ENCODE results near the gene OR2A5.

Gene OR2A5

GRCh38 chr7:144018065-144018464, 30.7 kb upstream of the OR2A5 start:
- TF ChIP-seq ZBTB7A (IDR thresholded peaks at IDR 0.05; ENCODE audit: low read depth) (no peak), EP300 (IDR thresholded peaks at IDR 0.05; ENCODE audit: borderline replicate concordance) (no peak), TAF1 (IDR thresholded peaks at IDR 0.05; ENCODE audit: low read depth) (no peak), FOXM1 (IDR thresholded peaks at IDR 0.05; ENCODE audit: borderline replicate concordance, low read depth) (no peak), NFIC (IDR thresholded peaks at IDR 0.05) (no peak)
- TF ChIP-seq, protein P1, sequence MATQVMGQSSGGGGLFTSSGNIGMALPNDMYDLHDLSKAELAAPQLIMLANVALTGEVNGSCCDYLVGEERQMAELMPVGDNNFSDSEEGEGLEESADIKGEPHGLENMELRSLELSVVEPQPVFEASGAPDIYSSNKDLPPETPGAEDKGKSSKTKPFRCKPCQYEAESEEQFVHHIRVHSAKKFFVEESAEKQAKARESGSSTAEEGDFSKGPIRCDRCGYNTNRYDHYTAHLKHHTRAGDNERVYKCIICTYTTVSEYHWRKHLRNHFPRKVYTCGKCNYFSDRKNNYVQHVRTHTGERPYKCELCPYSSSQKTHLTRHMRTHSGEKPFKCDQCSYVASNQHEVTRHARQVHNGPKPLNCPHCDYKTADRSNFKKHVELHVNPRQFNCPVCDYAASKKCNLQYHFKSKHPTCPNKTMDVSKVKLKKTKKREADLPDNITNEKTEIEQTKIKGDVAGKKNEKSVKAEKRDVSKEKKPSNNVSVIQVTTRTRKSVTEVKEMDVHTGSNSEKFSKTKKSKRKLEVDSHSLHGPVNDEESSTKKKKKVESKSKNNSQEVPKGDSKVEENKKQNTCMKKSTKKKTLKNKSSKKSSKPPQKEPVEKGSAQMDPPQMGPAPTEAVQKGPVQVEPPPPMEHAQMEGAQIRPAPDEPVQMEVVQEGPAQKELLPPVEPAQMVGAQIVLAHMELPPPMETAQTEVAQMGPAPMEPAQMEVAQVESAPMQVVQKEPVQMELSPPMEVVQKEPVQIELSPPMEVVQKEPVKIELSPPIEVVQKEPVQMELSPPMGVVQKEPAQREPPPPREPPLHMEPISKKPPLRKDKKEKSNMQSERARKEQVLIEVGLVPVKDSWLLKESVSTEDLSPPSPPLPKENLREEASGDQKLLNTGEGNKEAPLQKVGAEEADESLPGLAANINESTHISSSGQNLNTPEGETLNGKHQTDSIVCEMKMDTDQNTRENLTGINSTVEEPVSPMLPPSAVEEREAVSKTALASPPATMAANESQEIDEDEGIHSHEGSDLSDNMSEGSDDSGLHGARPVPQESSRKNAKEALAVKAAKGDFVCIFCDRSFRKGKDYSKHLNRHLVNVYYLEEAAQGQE (IDR thresholded peaks at IDR 0.05; ENCODE audit: low read depth), result no peak
- TF ChIP-seq, protein P2, sequence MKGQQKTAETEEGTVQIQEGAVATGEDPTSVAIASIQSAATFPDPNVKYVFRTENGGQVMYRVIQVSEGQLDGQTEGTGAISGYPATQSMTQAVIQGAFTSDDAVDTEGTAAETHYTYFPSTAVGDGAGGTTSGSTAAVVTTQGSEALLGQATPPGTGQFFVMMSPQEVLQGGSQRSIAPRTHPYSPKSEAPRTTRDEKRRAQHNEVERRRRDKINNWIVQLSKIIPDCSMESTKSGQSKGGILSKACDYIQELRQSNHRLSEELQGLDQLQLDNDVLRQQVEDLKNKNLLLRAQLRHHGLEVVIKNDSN (IDR thresholded peaks at IDR 0.05), result no peak

DNA sequence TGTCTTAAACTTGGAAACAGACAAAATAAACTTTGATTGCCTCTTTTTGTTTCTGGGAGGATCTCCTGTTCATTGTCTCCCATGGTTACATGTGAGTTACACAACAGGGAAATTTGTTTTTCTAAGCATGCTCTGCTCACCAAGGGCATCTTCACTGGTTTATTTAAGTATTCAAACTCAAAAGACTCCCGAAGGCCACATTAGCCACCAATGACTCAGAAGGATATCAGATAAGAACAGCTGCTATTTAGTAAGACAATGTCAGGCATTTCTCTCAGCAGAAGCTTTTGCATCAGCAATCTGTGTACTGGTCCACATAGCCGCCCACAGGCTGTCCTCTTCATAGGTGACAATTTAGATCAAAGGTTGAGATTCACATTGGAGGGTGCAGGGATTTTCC, 29.3 kb upstream of the OR2A5 start:
- TF ChIP-seq EP300 (IDR thresholded peaks at IDR 0.05; ENCODE audit: borderline replicate concordance) (no peak), EGR1 (IDR thresholded peaks at IDR 0.05) (no peak), YY1 (IDR thresholded peaks at IDR 0.05; ENCODE audit: low read depth) (no peak), RAD21 (IDR thresholded peaks at IDR 0.05; ENCODE audit: low read depth) (no peak), CEBPB (IDR thresholded peaks at IDR 0.05) (no peak), TAF1 (IDR thresholded peaks at IDR 0.05; ENCODE audit: low read depth) (no peak)
- TF ChIP-seq, protein P2 (IDR thresholded peaks at IDR 0.05), result no peak

- no peak for TF ChIP-seq TCF12 (IDR thresholded peaks at IDR 0.05; ENCODE audit: low read depth)
- no peak for TF ChIP-seq NFIC (IDR thresholded peaks at IDR 0.05)
- TF ChIP-seq, protein P2 (IDR thresholded peaks at IDR 0.05), result no peak
- TF ChIP-seq RAD21 (IDR thresholded peaks at IDR 0.05; ENCODE audit: low read depth), result no peak
- no peak for TF ChIP-seq FOXM1 (IDR thresholded peaks at IDR 0.05; ENCODE audit: borderline replicate concordance, low read depth)
- no peak for TF ChIP-seq ZBTB7A (IDR thresholded peaks at IDR 0.05; ENCODE audit: low read depth)
- no peak for TF ChIP-seq MAX (IDR thresholded peaks at IDR 0.05)
- TF ChIP-seq CREB1 (IDR thresholded peaks at IDR 0.05; ENCODE audit: low read depth), result no peak
- no peak for TF ChIP-seq TAF1 (IDR thresholded peaks at IDR 0.05; ENCODE audit: low read depth)
- TF ChIP-seq YY1 (IDR thresholded peaks at IDR 0.05; ENCODE audit: low read depth), result no peak
Observed at GRCh38 chr7:144020340-144020739, 28.4 kb upstream of the OR2A5 start.

DNA sequence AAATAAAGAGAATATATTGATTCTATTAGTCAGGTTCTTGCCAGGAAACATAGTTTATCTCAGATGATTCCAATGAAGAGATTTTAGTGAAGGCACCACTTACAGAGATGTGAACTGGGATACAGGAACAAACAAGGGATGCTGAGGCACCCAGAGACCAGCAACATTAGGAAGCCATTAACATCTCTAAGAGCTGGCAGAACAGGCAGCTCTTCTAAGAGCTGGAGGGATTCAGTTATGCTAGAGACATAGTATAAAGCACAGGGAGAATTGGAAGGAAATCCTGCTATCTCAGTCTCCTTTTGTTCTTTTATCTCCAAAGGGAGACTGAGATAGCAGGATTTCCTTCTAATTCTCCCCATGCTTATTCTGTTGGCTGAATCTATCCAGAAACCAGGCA, 26.6 kb upstream of the OR2A5 start:
- no peak for TF ChIP-seq EGR1 (IDR thresholded peaks at IDR 0.05)
- no peak for TF ChIP-seq CREB1 (IDR thresholded peaks at IDR 0.05; ENCODE audit: low read depth)
- no peak for TF ChIP-seq TEAD4 (IDR thresholded peaks at IDR 0.05)
- TF ChIP-seq CEBPB (IDR thresholded peaks at IDR 0.05), result no peak
- TF ChIP-seq ZBTB7A (IDR thresholded peaks at IDR 0.05; ENCODE audit: low read depth), result no peak
- TF ChIP-seq MAX (IDR thresholded peaks at IDR 0.05), result no peak
- no peak for TF ChIP-seq EP300 (IDR thresholded peaks at IDR 0.05; ENCODE audit: borderline replicate concordance)
- TF ChIP-seq, protein P2 (IDR thresholded peaks at IDR 0.05), result no peak
- TF ChIP-seq, protein P1 (IDR thresholded peaks at IDR 0.05; ENCODE audit: low read depth), result no peak
- no peak for TF ChIP-seq TAF1 (IDR thresholded peaks at IDR 0.05; ENCODE audit: low read depth)

DNA sequence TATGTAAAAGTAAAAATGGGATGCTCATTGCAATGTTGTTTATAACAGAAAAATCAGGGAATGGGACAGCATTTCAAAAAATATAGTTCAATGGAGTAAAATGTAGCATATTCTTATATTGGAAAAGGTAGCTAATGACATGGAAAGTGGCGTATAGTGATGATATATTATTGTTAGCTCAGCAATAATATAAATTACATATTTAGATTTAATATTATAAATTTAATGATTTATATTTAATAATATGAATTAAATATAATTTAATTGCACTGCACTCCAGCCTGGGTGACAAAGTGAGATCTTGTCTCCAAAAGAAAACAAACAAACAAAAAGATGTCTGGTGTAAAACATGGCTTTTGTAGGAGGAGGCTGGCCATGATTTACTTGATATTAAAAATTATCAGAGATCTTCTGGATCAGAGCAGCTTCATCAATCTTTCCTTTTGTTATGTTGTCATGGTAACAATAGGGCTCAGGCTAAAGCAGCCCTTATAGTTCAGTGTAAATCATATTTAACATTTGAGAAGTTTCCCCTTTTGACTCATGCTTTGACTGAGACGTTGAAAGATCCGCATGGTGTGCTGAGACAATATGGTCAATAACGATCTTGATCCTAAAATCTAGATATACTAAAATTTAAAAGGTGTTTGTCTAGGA, 25.4 kb upstream of the OR2A5 start:
- TF ChIP-seq YY1 (IDR thresholded peaks at IDR 0.05; ENCODE audit: low read depth) (no peak), EP300 (IDR thresholded peaks at IDR 0.05; ENCODE audit: borderline replicate concordance) (no peak), TAF1 (IDR thresholded peaks at IDR 0.05; ENCODE audit: low read depth) (no peak), TCF12 (IDR thresholded peaks at IDR 0.05; ENCODE audit: low read depth) (no peak), CEBPB (IDR thresholded peaks at IDR 0.05) (no peak), CREB1 (IDR thresholded peaks at IDR 0.05; ENCODE audit: low read depth) (no peak)
- TF ChIP-seq, protein P2 (IDR thresholded peaks at IDR 0.05), result no peak

Measured in Ishikawa (cell line).